OCI-LY1 (cell line): ENCODE data around the gene E4F1.

Experiments
- H2AFZ ChIP-seq: fragments of 200-600 bp; sonication (generic), shearing (Covaris generic); 2 replicates; pipeline ENCODE4 v1.6.0; 2014; ENCODE audit warnings: antibody characterized with exemption, mild to moderate bottlenecking, low read length
- H3F3A ChIP-seq: fragments of 200-600 bp; sonication (generic), shearing (Covaris generic); 2 replicates; pipeline ENCODE4 v1.6.0; 2014; ENCODE audit warnings: mild to moderate bottlenecking, antibody characterized with exemption, low read length, moderate library complexity; ENCODE audit not compliant: insufficient read depth
- H3K27ac ChIP-seq: fragments of 200-600 bp; sonication (generic); 2 replicates; pipeline ENCODE4 v1.5.1; 2014; ENCODE audit warnings: low read length, mixed run types, mild to moderate bottlenecking, low read depth; ENCODE audit not compliant: poor library complexity, severe bottlenecking
- H3K27me3 ChIP-seq: fragments of 200-600 bp; sonication (generic); 2 replicates; pipeline ENCODE4 v1.6.0; 2014; ENCODE audit warnings: antibody characterized with exemption, mild to moderate bottlenecking, low read length, moderate library complexity; ENCODE audit not compliant: insufficient read depth
- H3K36me3 ChIP-seq: fragments of 200-600 bp; sonication (generic); 2 replicates; pipeline ENCODE4 v1.6.1; 2014; ENCODE audit warnings: mild to moderate bottlenecking, antibody characterized with exemption, low read length, moderate library complexity, mixed read lengths; ENCODE audit not compliant: insufficient read depth
- H3K4me1 ChIP-seq: fragments of 200-600 bp; sonication (generic); 2 replicates; pipeline ENCODE4 v1.5.1; 2014; ENCODE audit warnings: mild to moderate bottlenecking, low read length, moderate library complexity; ENCODE audit not compliant: insufficient read depth, severe bottlenecking
- H3K4me2 ChIP-seq: fragments of 200-600 bp; sonication (generic), shearing (Covaris generic); 2 replicates; pipeline ENCODE4 v1.6.1; 2014; ENCODE audit warnings: low read length
- H3K4me3 ChIP-seq: fragments of 200-600 bp; sonication (generic); 2 replicates; pipeline ENCODE4 v1.5.1; 2014; ENCODE audit warnings: low read length, low read depth, mild to moderate bottlenecking, mixed read lengths; ENCODE audit not compliant: poor library complexity, severe bottlenecking
- H3K79me2 ChIP-seq: fragments of 200-600 bp; shearing (Covaris generic); 2 replicates; pipeline ENCODE4 v1.6.1; 2016; ENCODE audit warnings: mixed run types, low read length, mixed read lengths; ENCODE audit not compliant: insufficient read depth
- H3K9ac ChIP-seq: fragments of 200-600 bp; sonication (generic), shearing (Covaris generic); 2 replicates; pipeline ENCODE4 v1.6.1; 2014; ENCODE audit warnings: mild to moderate bottlenecking, low read length, mixed read lengths
- H3K9me2 ChIP-seq: fragments of 200-600 bp; sonication (generic), shearing (Covaris generic); 2 replicates; pipeline ENCODE4 v1.6.1; 2014; ENCODE audit warnings: low read depth, mild to moderate bottlenecking, low read length, mixed read lengths
- H3K9me3 ChIP-seq: fragments of 200-600 bp; shearing (Covaris generic); 2 replicates; pipeline ENCODE4 v1.6.1; 2014; ENCODE audit warnings: low read length, mixed read lengths
- H4K20me1 ChIP-seq: fragments of 200-600 bp; sonication (generic), shearing (Covaris generic); 2 replicates; pipeline ENCODE4 v1.6.0; 2016; ENCODE audit warnings: mild to moderate bottlenecking, low read length; ENCODE audit not compliant: insufficient read depth
- EZH2 ChIP-seq: fragments of 200-600 bp; sonication (generic), shearing (Covaris generic); IDR thresholded peaks from 2 replicates; pipeline ENCODE4 v1.8.0; 2017; ENCODE audit warnings: borderline replicate concordance, mixed run types, mild to moderate bottlenecking, antibody characterized with exemption, low read length, moderate library complexity, mixed read lengths
- TF ChIP-seq, protein P1 (sequence below): fragments of 200-600 bp; sonication (generic), shearing (Covaris generic); IDR thresholded peaks from 2 replicates; pipeline ENCODE4 v1.5.1; 2017; ENCODE audit warnings: mild to moderate bottlenecking, antibody characterized with exemption, low read length, moderate library complexity, mixed read lengths

E4F1 gene

DNA sequence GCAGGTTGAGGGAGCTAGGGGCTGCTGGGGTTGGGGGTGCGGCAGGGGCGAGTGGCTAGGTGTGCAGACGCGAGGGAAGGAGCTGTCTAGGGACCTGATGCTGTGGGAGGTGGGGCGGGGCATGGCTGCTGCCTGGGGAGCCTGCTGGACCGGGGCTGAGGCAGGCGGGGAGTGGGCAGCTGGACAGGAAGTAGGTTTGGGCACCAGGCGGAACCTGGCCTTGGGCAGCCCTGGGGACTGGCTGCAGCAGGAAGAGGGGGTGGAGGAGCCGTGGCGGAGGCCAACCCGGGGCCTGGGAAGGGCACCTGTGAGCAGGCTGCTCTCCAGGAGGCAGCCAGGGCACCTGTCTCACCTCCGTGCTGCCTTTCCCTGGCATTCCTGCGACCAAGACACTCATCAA, 7.0 kb downstream of the E4F1 start:
- H3K4me2 ChIP-seq: no peak overlapping the region
- H3K4me1 ChIP-seq: peaks cover 12% of the 10 kb centered on the region
- no peak overlapping the region for H3K4me3 ChIP-seq
- no peaks in the 10 kb centered on the region for H3K9me3 ChIP-seq
- H3K27ac ChIP-seq: no peak overlapping the region
- H2AFZ ChIP-seq: no peak overlapping the region
- peaks cover 73% of the 10 kb centered on the region for H3K36me3 ChIP-seq
- H3K9ac ChIP-seq: no peak overlapping the region
- H3F3A ChIP-seq: 0 out of 2 replicates have a peak, but pooled peaks cover 3% of the 10 kb centered on the region
- no peaks in the 10 kb centered on the region for H3K27me3 ChIP-seq
- H3K79me2 ChIP-seq: peaks cover 5% of the 10 kb centered on the region
- H4K20me1 ChIP-seq: no peaks in the 10 kb centered on the region
- H3K9me2 ChIP-seq: no peaks in the 10 kb centered on the region
- TF ChIP-seq, protein P1, sequence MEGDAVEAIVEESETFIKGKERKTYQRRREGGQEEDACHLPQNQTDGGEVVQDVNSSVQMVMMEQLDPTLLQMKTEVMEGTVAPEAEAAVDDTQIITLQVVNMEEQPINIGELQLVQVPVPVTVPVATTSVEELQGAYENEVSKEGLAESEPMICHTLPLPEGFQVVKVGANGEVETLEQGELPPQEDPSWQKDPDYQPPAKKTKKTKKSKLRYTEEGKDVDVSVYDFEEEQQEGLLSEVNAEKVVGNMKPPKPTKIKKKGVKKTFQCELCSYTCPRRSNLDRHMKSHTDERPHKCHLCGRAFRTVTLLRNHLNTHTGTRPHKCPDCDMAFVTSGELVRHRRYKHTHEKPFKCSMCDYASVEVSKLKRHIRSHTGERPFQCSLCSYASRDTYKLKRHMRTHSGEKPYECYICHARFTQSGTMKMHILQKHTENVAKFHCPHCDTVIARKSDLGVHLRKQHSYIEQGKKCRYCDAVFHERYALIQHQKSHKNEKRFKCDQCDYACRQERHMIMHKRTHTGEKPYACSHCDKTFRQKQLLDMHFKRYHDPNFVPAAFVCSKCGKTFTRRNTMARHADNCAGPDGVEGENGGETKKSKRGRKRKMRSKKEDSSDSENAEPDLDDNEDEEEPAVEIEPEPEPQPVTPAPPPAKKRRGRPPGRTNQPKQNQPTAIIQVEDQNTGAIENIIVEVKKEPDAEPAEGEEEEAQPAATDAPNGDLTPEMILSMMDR: no peak
- TF ChIP-seq EZH2: no peak

DNA sequence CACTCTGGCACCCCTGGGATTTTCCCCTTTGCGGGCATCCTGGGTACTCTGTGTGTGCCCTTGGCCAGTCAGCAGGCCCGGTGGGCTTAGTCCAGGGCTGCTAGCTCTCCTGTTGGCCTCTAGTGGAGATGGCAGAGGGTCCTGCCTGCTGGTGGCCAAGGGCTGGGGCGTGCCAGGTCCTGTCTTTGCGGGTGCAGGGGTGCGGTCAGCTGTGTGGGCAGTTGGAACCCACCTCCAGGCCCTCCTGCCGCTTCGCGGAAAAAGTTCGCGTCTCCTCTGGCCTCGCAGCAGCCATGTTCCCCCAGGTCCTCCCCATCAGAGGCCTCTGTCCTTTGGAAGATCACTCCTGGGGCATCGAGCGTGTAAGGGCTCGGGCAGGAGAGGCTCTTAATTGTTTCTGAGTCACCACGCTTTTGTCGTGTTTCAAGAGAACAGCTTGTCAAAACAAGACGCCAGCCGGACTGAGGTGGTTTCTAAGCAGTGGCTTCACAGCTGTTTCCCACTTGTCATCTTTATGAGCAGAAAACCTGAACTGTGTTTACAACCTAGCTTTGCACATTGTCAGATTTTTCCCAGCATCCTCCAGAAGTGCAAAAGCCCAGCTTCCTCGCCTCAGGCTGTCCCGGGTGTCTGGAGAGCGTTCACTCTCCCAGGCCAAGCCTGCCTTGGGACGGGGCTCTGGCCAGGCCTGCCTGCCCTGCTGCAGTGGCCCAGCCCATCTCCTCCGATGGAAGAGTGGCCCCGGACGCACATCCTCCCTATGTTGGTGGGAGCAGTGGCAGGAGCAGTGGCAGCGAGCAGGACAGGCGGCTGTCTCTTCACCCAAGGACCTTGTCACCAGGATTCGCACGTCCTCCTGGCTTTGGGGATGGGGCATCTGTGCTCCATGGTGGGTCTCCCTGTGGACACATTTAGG, 7.9 kb downstream of the E4F1 start:
- TF ChIP-seq, protein P1: no peak
- TF ChIP-seq EZH2: no peak
- Histone ChIP-seq H3K27me3 (no peaks in the 10 kb centered on the region), H3K4me1 (peaks cover 3% of the 10 kb centered on the region), H2AFZ (no peak overlapping the region), H3K36me3 (peaks cover 82% of the 10 kb centered on the region), H4K20me1 (no peaks in the 10 kb centered on the region), H3K9me2 (no peaks in the 10 kb centered on the region), H3K4me3 (no peak overlapping the region), H3K4me2 (no peak overlapping the region), H3K9ac (no peak overlapping the region), H3K27ac (no peak overlapping the region), H3K9me3 (no peaks in the 10 kb centered on the region), H3K79me2 (no peaks in the 10 kb centered on the region; the same call in 1 of the 2 replicates), H3F3A (0 out of 2 replicates have a peak, but pooled peaks cover 3% of the 10 kb centered on the region)

DNA sequence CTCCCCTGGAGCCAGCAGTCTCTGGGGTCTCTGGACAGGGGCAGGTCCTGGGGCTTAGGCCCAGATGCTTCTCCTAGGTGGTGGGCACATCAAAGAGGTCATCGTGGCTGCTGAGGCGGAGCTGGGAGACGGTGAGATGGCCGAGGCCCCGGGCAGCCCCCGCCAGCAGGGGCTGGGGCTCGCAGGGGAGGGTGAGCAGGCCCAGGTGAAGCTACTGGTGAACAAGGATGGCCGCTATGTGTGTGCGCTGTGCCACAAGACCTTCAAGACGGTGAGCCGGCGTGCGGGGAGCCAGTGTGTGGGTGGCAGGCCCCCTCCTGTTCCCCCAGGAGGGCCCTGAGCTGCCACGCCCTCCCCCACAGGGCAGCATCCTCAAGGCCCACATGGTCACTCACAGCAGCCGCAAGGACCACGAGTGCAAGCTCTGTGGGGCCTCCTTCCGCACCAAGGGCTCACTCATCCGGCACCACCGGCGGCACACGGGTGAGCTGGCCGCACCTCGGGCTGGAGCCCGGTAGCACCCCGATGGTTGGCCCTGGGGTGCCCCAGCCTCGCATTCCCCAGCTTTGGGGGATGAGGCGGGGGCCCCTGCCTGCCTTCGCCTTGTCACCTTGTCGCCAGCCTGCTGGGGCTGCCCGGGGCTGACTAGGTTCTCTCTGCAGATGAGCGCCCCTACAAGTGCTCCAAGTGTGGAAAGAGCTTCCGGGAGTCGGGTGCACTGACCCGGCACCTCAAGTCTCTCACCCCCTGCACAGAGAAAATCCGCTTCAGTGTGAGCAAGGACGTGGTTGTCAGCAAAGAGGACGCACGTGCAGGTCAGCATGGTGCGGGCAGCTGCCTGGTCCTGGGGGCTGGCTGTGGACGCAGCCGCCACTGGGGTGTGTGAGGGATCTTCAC, 9.0 kb downstream of the E4F1 start:
- H3F3A ChIP-seq: 0 out of 2 replicates have a peak, but pooled peaks cover 3% of the 10 kb centered on the region
- H4K20me1 ChIP-seq: no peaks in the 10 kb centered on the region
- H3K36me3 ChIP-seq: peaks cover 91% of the 10 kb centered on the region
- no peaks in the 10 kb centered on the region for H3K9me3 ChIP-seq
- no peak overlapping the region for H2AFZ ChIP-seq
- TF ChIP-seq EZH2: no peak
- TF ChIP-seq, protein P1: no peak
- H3K4me1 ChIP-seq: no peaks in the 10 kb centered on the region
- H3K9me2 ChIP-seq: no peaks in the 10 kb centered on the region
- no peak overlapping the region for H3K9ac ChIP-seq
- no peak overlapping the region for H3K4me2 ChIP-seq
- H3K27me3 ChIP-seq: no peaks in the 10 kb centered on the region
- H3K4me3 ChIP-seq: no peak overlapping the region
- H3K27ac ChIP-seq: no peak overlapping the region
- no peaks in the 10 kb centered on the region for H3K79me2 ChIP-seq
